IMR-90 (cell line): ENCODE data around the gene ALX4.

ENCODE experiments used
- BHLHE40 ChIP-seq: fragments of 150-350 bp; IDR thresholded peaks from 2 replicates; pipeline ENCODE4 v1.6.1; 2016; ENCODE audit warnings: mild to moderate bottlenecking, low read depth, low read length
- CHD1 ChIP-seq: IDR thresholded peaks from 2 replicates; pipeline ENCODE4 v1.6.1; 2012; ENCODE audit warnings: low read depth, low read length, improper control_type of control experiment
- CTCF ChIP-seq: conservative IDR thresholded peaks from 2 replicates; pipeline ENCODE4 v1.5.1; 2012; ENCODE audit warnings: mild to moderate bottlenecking, low read depth, low read length, improper control_type of control experiment
- ELK1 ChIP-seq: fragments of 150-350 bp; IDR thresholded peaks from 2 replicates; pipeline ENCODE4 v1.6.1; 2016; ENCODE audit warnings: low read depth, mild to moderate bottlenecking, low read length, moderate library complexity, borderline replicate concordance
- FOS ChIP-seq: fragments of 150-350 bp; IDR thresholded peaks from 2 replicates; pipeline ENCODE4 v1.6.1; 2016; ENCODE audit warnings: low read depth, low read length
- MAFK ChIP-seq: IDR thresholded peaks from 2 replicates; pipeline ENCODE4 v1.6.1; 2012; ENCODE audit warnings: low read depth, low read length, improper control_type of control experiment
- MAZ ChIP-seq: IDR thresholded peaks from 2 replicates; pipeline ENCODE4 v1.6.1; 2012; ENCODE audit warnings: low read depth, mild to moderate bottlenecking, low read length, improper control_type of control experiment, moderate library complexity, borderline replicate concordance
- MXI1 ChIP-seq: IDR thresholded peaks from 2 replicates; pipeline ENCODE4 v1.6.1; 2012; ENCODE audit warnings: low read depth, mild to moderate bottlenecking, low read length, moderate library complexity, borderline replicate concordance
- NFE2L2 ChIP-seq: fragments of 150-350 bp; IDR thresholded peaks from 2 replicates; pipeline ENCODE4 v1.6.1; 2016; ENCODE audit warnings: low read depth, mild to moderate bottlenecking, low read length
- POLR2A ChIP-seq: IDR thresholded peaks from 2 replicates; pipeline ENCODE4 v1.6.1; 2012; ENCODE audit warnings: mild to moderate bottlenecking, low read depth, low read length
- RAD21 ChIP-seq: IDR thresholded peaks from 2 replicates; pipeline ENCODE4 v1.6.1; 2012; ENCODE audit warnings: low read length, improper control_type of control experiment
- RCOR1 ChIP-seq: IDR thresholded peaks from 2 replicates; pipeline ENCODE4 v1.6.1; 2012; ENCODE audit warnings: mild to moderate bottlenecking, low read length, improper control_type of control experiment; ENCODE audit not compliant: insufficient replicate concordance
- RFX5 ChIP-seq: IDR thresholded peaks from 2 replicates; pipeline ENCODE4 v1.8.0; 2012; ENCODE audit warnings: low read depth, mild to moderate bottlenecking, low read length, moderate library complexity
- USF2 ChIP-seq: fragments of 150-350 bp; IDR thresholded peaks from 2 replicates; pipeline ENCODE4 v1.6.1; 2017; ENCODE audit warnings: mild to moderate bottlenecking, antibody characterized with exemption, low read length, low read depth

GRCh38 chr11:44248109-44248508 lies 61.8 kb downstream of the ALX4 start:
- TF ChIP-seq POLR2A (no peak), CTCF (no peak), MXI1 (no peak), RAD21 (no peak), MAZ (no peak), MAFK (no peak), RCOR1 (no peak), RFX5 (no peak), ELK1 (no peak), USF2 (no peak), FOS (no peak), BHLHE40 (no peak), CHD1 (no peak), NFE2L2 (no peak)
